Activated gamma-delta T cell treated with Interleukin-2 at 50 U/mL for 16 hours (primary cell): ENCODE data around the gene SEL1L.
"Not testable (repeated sequence)": the region's sequence is repeated elsewhere in the genome, so short reads cannot be mapped to it uniquely, and the experiment has no call there.

Source experiments
- DNase-seq: peaks from one replicate; pipeline ENCODE4 v3.0.0-alpha.2; 2020

SEL1L gene

GRCh38 chr14:81523616-81524015, 10.0 kb downstream of the SEL1L start:
- no peak for DNase-seq

GRCh38 chr14:81523016-81523415, 10.6 kb downstream of the SEL1L start:
- no peak for DNase-seq

GRCh38 chr14:81521356-81521755, 12.3 kb downstream of the SEL1L start:
- DNase-seq, result no peak

GRCh38 chr14:81519200-81520011, 14.2 kb downstream of the SEL1L start:
- DNase-seq, result no peak

GRCh38 chr14:81517798-81518398, 15.8 kb downstream of the SEL1L start:
- DNase-seq, result no peak

- no peak for DNase-seq
These were observed 16.5 kb downstream of the SEL1L start for GRCh38 chr14:81516986-81517797.

- not testable (repeated sequence) for DNase-seq
These were observed 17.7 kb downstream of the SEL1L start for GRCh38 chr14:81515927-81516326.

GRCh38 chr14:81512826-81513225, 20.8 kb downstream of the SEL1L start:
- not testable (repeated sequence) for DNase-seq

GRCh38 chr14:81511111-81511904, 22.3 kb downstream of the SEL1L start:
- no peak for DNase-seq

- no peak for DNase-seq
These were observed 23.7 kb downstream of the SEL1L start for GRCh38 chr14:81509838-81510452.

- DNase-seq, result no peak
These were observed 24.3 kb downstream of the SEL1L start for GRCh38 chr14:81509321-81509720.

- no peak for DNase-seq
These were observed 27.2 kb downstream of the SEL1L start for GRCh38 chr14:81506487-81506886.

- no peak for DNase-seq
These were observed 28.8 kb downstream of the SEL1L start for GRCh38 chr14:81504864-81505263.

- DNase-seq, result no peak
These were observed 47.9 kb downstream of the SEL1L start for GRCh38 chr14:81485781-81486180.

GRCh38 chr14:81485372-81485771, 48.3 kb downstream of the SEL1L start:
- DNase-seq, result no peak

GRCh38 chr14:81484120-81484519, 49.5 kb downstream of the SEL1L start:
- no peak for DNase-seq

- no peak for DNase-seq
These were observed 52.9 kb downstream of the SEL1L start for GRCh38 chr14:81480741-81481140.

GRCh38 chr14:81478446-81478845, 55.2 kb downstream of the SEL1L start:
- no peak for DNase-seq

GRCh38 chr14:81476816-81477215, 56.8 kb downstream of the SEL1L start:
- no peak for DNase-seq

- DNase-seq, result no peak
These were observed 58.8 kb downstream of the SEL1L start for GRCh38 chr14:81474685-81475324.

- no peak for DNase-seq
These were observed 59.5 kb downstream of the SEL1L start for GRCh38 chr14:81474148-81474492.
